Activated B cell treated with CpG ODN at 0.5 μM for 24 hours (primary cell): ENCODE results near the gene TOR4A. TPM values are rescaled to one million over a fixed set of nuclear protein-coding genes. Genes with fewer than 3 reads are reported as not detected.
"Not testable (repeated sequence)": the region's sequence is repeated elsewhere in the genome, so short reads cannot be mapped to it uniquely, and the experiment has no call there.

Source experiments
- ATAC-seq: fragments of 200-7000 bp; cut with Tn5 transposase; one replicate; pipeline ENCODE4 v1.10.0; 2021; ENCODE audit warnings: low read depth, mild to moderate bottlenecking, moderate library complexity
- CTCF ChIA-PET: fragments of 350-600 bp; sonication (Branson Sonifier 250); formaldehyde crosslinking; loops from one replicate; lab custom pipeline; 2021; ENCODE audit warnings: antibody characterized with exemption; lab: Charles Lee
- POLR2A ChIA-PET: fragments of 350-600 bp; sonication (Branson Sonifier 250); formaldehyde crosslinking; loops from one replicate; lab custom pipeline; 2021; ENCODE audit warnings: antibody characterized with exemption; lab: Charles Lee
- DNase-seq: peaks from one replicate; pipeline ENCODE4 v3.0.0; 2022
- H3K27ac Mint-ChIP-seq: one replicate; pipeline ENCODE4 v1.8.0; 2020; ENCODE audit warnings: mixed read lengths
- H3K27me3 Mint-ChIP-seq: one replicate; pipeline ENCODE4 v1.8.0; 2021; ENCODE audit warnings: mixed read lengths
- H3K36me3 Mint-ChIP-seq: one replicate; pipeline ENCODE4 v1.8.0; 2021; ENCODE audit warnings: low read depth, mixed read lengths
- H3K4me1 Mint-ChIP-seq: one replicate; pipeline ENCODE4 v1.8.0; 2021; ENCODE audit warnings: mixed read lengths
- H3K4me3 Mint-ChIP-seq: one replicate; pipeline ENCODE4 v1.8.0; 2020; ENCODE audit warnings: mild to moderate bottlenecking, mixed read lengths
- H3K9me3 Mint-ChIP-seq: one replicate; pipeline ENCODE4 v1.8.0; 2020; ENCODE audit warnings: mixed read lengths
- CTCF ChIP-seq: fragments of 200-600 bp; IDR thresholded peaks from one replicate; pipeline ENCODE4 v1.8.0; 2022; ENCODE audit warnings: antibody characterized with exemption, mild to moderate bottlenecking
- intact Hi-C: fragments of 100-400 bp; cut with micrococcal nuclease; formaldehyde crosslinking; loops from one replicate; pipeline ENCODE4 v1.15.1; 2024
- total RNA-seq: library from RNA; stranded (reverse); gene quantifications from 2 replicates; pipeline ENCODE4 v1.2.3, GENCODE V29; 2022

Gene TOR4A
- total RNA-seq, 1 donor from 2014 or later: 9.1 TPM

DNA sequence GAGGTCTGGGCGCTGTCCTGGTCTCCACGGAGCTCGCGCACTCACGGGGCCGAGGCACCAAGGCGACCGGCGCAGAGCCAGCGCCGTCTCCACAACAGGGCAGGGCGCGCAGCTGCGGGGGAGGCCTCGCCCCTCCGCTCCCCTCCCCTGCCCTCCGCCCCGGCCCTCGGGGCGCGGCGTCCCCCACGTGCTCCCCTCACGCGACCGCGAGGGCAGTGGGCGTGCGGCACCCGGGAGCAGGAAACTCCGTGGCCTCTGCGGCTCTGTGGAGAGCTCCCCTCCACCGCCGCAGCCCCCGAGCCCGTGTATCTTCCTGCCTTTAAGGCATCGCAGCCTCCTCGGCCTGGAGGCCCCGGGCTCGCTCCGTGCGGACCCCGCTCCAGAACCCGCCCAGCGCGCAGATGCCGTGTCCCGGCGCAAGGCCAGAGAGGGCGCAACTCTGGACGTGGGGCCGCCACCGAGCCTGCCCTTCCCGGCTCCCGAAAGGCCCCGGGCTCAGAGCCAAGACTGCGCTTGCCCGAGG, 37.1 kb upstream of the TOR4A start:
- intact Hi-C loops: loop anchor here (2.0 to 5.0 kb wide), 6 partner anchors 28 to 450 kb away; partner anchors contain the start of genes EXD3, NOXA1, TMEM141 and TOR4A
- ChIA-PET CTCF (interaction anchor here (1.3 to 1.6 kb wide), 3 partner anchors 23 to 194 kb away, joined by 3 to 6 read pairs (median 4); partner anchors contain the start of gene NPDC1), POLR2A (interaction anchor here (0.6 to 6.2 kb wide), 66 partner anchors 9 to 836 kb away, joined by 3 to 160 read pairs (median 4); partner anchors contain the start of genes ABCA2, AJM1, ANAPC2 and ARRDC1)
- DNase-seq (no peak), ATAC-seq (peak; percentile 16)
- no peak for TF ChIP-seq CTCF
- Mint-ChIP-seq H3K9me3 (no peaks in the 10 kb centered on the region), H3K27ac (peak overlapping the region; percentile 66), H3K36me3 (peaks cover 25% of the 10 kb centered on the region), H3K4me3 (peak overlapping the region; percentile 70), H3K27me3 (no peaks in the 10 kb centered on the region), H3K4me1 (peaks cover 53% of the 10 kb centered on the region)

DNA sequence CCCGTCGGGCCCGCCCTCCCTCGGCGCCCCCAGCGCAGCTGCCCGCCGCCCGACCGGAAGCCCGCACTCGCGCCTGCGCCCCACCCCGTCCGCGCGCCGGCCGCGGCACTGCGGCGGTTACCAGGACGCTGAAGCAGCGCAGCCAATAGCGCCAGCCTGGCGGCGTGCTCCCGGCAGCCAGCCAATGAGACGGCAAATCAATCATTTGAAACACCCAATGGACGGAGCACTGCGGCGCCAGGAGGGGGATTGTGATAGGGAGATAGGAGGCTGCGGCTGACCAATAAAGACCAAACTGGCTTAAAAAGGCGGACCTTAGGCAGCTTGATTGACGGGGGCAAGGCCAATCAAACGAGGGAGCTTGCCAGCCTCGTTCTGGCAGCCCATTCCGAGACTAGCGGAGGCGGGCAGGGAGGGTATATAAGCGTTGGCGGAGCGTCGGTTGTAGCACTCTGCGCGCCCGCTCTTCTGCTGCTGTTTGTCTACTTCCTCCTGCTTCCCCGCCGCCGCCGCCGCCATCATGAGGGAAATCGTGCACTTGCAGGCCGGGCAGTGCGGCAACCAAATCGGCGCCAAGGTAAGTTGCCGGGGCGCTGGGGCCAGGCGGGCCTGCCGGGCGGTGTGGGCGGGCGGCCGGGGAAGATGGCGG, 36.6 kb upstream of the TOR4A start, which contains the start of gene TUBB4B:
Gene TUBB4B, plus strand, starts transcription at position 447 of the 649 bp plus-strand sequence. Its CDS starts 74 bp downstream, at position 521.
- peak; percentile 95 for DNase-seq
- CTCF ChIA-PET: interaction anchor here (1.3 to 1.6 kb wide), 3 partner anchors 22 to 194 kb away, joined by 3 to 6 read pairs (median 4); partner anchors contain the start of gene NPDC1
- intact Hi-C loops: loop anchor here (1.0 to 5.0 kb wide), 10 partner anchors 14 to 450 kb away; partner anchors contain the start of genes EXD3, NDOR1, NELFB and NOXA1
- peak within 1 kb of the TSS; percentile 93 for H3K27ac Mint-ChIP-seq
- peak within 1 kb of the TSS; percentile 88 for H3K4me3 Mint-ChIP-seq
- no peaks in the 10 kb centered on the region for H3K9me3 Mint-ChIP-seq
- TF ChIP-seq CTCF: no peak
- POLR2A ChIA-PET: interaction anchor here (0.6 to 6.2 kb wide), 64 partner anchors 9 to 837 kb away, joined by 3 to 160 read pairs (median 4); partner anchors contain the start of genes ABCA2, AJM1, ANAPC2 and ARRDC1
- H3K36me3 Mint-ChIP-seq: peaks cover 25% of the 10 kb centered on the region
- ATAC-seq: peak; percentile 75
- H3K4me1 Mint-ChIP-seq: peaks cover 50% of the 10 kb centered on the region
- no peaks in the 10 kb centered on the region for H3K27me3 Mint-ChIP-seq

GRCh38 chr9:137241490-137242268, 35.8 kb upstream of the TOR4A start:
- Mint-ChIP-seq H3K4me1 (peaks cover 44% of the 10 kb centered on the region), H3K4me3 (peak overlapping the region; percentile 88), H3K9me3 (no peaks in the 10 kb centered on the region), H3K36me3 (peaks cover 25% of the 10 kb centered on the region), H3K27ac (no peak overlapping the region), H3K27me3 (no peaks in the 10 kb centered on the region)
- ChIA-PET POLR2A (interaction anchor here (0.9 to 6.2 kb wide), 34 partner anchors 10 to 541 kb away, joined by 3 to 160 read pairs (median 5); partner anchors contain the start of genes ANAPC2, C8G, CYSRT1 and DPP7), CTCF (interaction anchor here (1.3 to 1.6 kb wide), 2 partner anchors 22 to 195 kb away, joined by 4 to 6 read pairs; partner anchors contain the start of gene NPDC1)
- no peak for TF ChIP-seq CTCF
- intact Hi-C loops: loop anchor here (1.0 to 5.0 kb wide), 10 partner anchors 14 to 451 kb away; partner anchors contain the start of genes EXD3, NDOR1, NELFB and NOXA1
- DNase-seq (peak; percentile 63), ATAC-seq (peak; percentile 12)

GRCh38 chr9:137242269-137243203, 35.0 kb upstream of the TOR4A start:
- CTCF ChIA-PET: interaction anchor here (0.8 kb wide), 1 partner anchor 11 kb away, joined by 3 read pairs; no protein-coding TSS in a partner anchor
- ATAC-seq: no peak
- peak overlapping the region; percentile 81 for H3K4me3 Mint-ChIP-seq
- peaks cover 25% of the 10 kb centered on the region for H3K36me3 Mint-ChIP-seq
- intact Hi-C loops: loop anchor here (5.0 kb wide), 1 partner anchor 180 kb away; the partner anchor contains the start of genes EXD3 and NOXA1
- POLR2A ChIA-PET: interaction anchor here (0.9 to 6.2 kb wide), 14 partner anchors 11 to 452 kb away, joined by 3 to 160 read pairs (median 5); partner anchors contain the start of genes ANAPC2, C8G, MAN1B1 and NELFB
- peak overlapping the region; percentile 69 for H3K27ac Mint-ChIP-seq
- TF ChIP-seq CTCF: no peak
- no peak for DNase-seq
- H3K4me1 Mint-ChIP-seq: peaks cover 38% of the 10 kb centered on the region
- no peaks in the 10 kb centered on the region for H3K27me3 Mint-ChIP-seq
- H3K9me3 Mint-ChIP-seq: no peaks in the 10 kb centered on the region

- H3K27ac Mint-ChIP-seq, CTCF ChIA-PET, H3K4me3 Mint-ChIP-seq, H3K9me3 Mint-ChIP-seq, H3K27me3 Mint-ChIP-seq, DNase-seq, ATAC-seq: not testable (repeated sequence)
- H3K4me1 Mint-ChIP-seq: peaks cover 35% of the 10 kb centered on the region
- POLR2A ChIA-PET: interaction anchor here (1.0 to 6.2 kb wide), 4 partner anchors 10 to 453 kb away, joined by 3 to 160 read pairs (median 6); partner anchors contain the start of genes NELFB, STPG3 and TMEM141
- intact Hi-C loops: loop anchor here (5.0 kb wide), 1 partner anchor 179 kb away; the partner anchor contains the start of genes EXD3 and NOXA1
- peaks cover 25% of the 10 kb centered on the region for H3K36me3 Mint-ChIP-seq
These were observed 34.3 kb upstream of the TOR4A start for GRCh38 chr9:137243266-137243625.
